HepG2 (cell line): ENCODE measurements around the gene CEP89.

Experiments
- SKI ChIP-seq: fragments of 450-650 bp; IDR thresholded peaks from one replicate; pipeline ENCODE4 v1.6.1; 2018; ENCODE audit warnings: mild to moderate bottlenecking; ENCODE audit not compliant: partially characterized antibody
- SOX6 ChIP-seq, 2 experiments: fragments of 450-650 bp in 1 of 2; sonication (generic) in 1 of 2; formaldehyde crosslinking in 1 of 2; IDR thresholded peaks; 2 replicates each; pipeline versions ENCODE4 v1.4.0 to v1.6.1; 2017 to 2020; ENCODE audit warnings: antibody characterized with exemption in 1 of 2, mild to moderate bottlenecking in 1 of 2, missing genetic modification reagents in 1 of 2

- TF ChIP-seq SOX6 (IDR thresholded peaks at IDR 0.05) = no peak
- TF ChIP-seq SOX6 (CRISPR knock-in tag; IDR thresholded peaks at IDR 0.05) = no peak
- TF ChIP-seq SKI = no peak
These were observed 54.7 kb downstream of the CEP89 start for GRCh38 chr19:32916969-32917615.
